HFF-Myc (cell line): ENCODE results near the gene HDAC7.

Experiments
- DNase-seq: peaks from one replicate; pipeline ENCODE4 v3.0.0-alpha.2; 2011; ENCODE audit warnings: low read depth; ENCODE audit errors: extremely low read depth
- H3K4me3 ChIP-seq: replicated peaks from 2 replicates; pipeline ENCODE4 v1.5.1; 2011; ENCODE audit warnings: low read depth, mild to moderate bottlenecking, control low read depth, low read length
- TF ChIP-seq, protein P1 (sequence below): IDR thresholded peaks from 2 replicates; pipeline ENCODE4 v1.5.1; 2012; ENCODE audit warnings: mild to moderate bottlenecking, low read depth, low read length, control low read depth; ENCODE audit errors: missing control alignments

HDAC7 gene

DNA sequence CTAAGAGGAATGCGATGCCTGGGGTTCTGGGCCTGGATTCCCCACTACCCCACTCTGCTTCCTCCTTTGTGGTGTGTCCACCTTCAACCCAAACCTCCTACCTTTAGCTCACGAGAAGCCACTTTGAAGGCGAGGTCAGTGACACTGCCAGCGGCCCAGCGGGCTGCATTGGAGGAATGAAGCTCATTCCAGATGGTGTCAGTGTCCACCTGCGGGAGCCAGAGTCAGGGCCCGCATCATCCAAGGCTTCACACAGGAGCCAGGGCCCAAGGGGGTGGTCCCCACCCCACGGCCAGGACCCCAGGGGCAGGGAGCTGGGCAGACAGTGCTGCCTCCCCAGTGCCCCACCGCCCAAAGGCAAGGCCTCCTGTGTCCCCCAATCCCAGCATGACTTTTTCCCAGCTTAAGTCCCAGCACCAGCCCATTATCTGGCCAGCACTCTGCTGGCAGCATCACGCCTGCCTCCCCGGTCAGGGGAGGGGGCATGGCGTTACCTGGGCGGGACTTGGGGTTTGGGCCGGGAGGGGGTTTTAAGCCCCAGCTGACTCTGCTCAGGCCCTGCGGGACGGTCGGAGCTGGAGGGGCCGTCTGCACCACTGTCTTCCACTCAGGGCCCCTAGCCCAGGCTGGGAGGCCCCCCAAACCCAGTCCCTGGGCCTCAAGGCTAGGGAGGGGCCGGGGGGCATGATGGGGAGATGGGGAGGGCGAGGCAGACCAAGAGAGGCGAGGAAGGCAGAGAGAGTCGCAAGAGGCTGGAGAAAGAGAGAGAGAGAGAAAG is 29.8 kb downstream of the HDAC7 start:
- DNase-seq, result no peak
- H3K4me3 ChIP-seq, result no peak overlapping the region
- TF ChIP-seq, protein P1, sequence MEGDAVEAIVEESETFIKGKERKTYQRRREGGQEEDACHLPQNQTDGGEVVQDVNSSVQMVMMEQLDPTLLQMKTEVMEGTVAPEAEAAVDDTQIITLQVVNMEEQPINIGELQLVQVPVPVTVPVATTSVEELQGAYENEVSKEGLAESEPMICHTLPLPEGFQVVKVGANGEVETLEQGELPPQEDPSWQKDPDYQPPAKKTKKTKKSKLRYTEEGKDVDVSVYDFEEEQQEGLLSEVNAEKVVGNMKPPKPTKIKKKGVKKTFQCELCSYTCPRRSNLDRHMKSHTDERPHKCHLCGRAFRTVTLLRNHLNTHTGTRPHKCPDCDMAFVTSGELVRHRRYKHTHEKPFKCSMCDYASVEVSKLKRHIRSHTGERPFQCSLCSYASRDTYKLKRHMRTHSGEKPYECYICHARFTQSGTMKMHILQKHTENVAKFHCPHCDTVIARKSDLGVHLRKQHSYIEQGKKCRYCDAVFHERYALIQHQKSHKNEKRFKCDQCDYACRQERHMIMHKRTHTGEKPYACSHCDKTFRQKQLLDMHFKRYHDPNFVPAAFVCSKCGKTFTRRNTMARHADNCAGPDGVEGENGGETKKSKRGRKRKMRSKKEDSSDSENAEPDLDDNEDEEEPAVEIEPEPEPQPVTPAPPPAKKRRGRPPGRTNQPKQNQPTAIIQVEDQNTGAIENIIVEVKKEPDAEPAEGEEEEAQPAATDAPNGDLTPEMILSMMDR, result no peak

DNA sequence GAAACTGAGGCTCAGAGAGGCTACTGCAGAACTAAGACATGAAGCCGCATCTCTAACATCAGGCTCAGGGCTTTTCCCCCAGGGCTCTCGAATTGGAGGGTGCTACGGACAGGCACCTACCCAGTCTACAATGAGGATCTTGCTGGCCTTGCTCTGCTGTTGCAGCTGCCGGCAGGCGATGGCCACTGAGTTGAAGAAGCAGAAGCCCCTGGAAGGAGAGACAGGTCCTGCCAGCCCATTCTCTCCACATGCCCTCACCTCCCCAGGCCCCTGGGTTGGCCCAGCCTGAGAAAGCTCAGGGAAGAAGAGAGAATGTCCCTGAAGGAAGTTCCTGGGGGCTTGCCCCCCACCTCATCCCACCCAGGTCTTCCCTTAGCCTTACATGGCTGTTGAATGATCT is 30.6 kb downstream of the HDAC7 start:
- no peak for DNase-seq
- H3K4me3 ChIP-seq, result no peak overlapping the region
- TF ChIP-seq, protein P1, result no peak

DNA sequence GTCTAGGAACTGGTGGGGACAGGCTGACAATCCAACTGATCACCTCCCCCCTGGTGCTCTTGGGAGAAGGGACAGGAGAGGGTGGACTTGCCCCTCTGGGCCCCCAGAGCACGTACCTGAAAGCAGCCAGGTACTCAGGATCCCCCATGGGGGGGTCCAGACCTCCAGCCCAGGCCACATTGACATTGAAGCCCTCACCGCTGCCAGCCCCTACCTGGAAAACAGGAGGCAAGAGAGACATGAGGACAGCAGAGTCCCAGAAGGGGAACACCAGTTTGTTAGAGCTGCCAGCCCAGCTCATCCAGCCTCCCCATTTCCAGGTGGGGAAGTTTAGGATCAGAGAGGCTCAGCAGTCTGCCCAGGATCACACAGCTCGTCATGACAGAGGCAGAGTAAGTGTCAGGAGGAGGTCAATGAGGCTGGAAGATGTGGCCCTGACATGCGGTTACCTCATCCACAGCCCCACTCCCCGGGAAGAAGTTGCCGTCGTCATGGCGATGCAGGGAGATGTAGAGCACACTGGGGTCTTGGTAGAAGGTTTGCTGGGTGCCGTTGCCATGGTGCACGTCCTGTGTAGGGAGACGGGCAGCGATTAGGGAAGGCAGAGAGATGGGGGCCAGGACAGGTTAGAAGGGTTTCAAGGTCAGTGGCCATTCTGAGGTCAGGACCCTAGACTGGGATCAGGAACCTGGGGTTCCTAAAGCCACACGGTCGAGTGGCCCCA is 31.9 kb downstream of the HDAC7 start:
- H3K4me3 ChIP-seq, result no peak overlapping the region
- TF ChIP-seq, protein P1, result no peak
- no peak for DNase-seq

DNA sequence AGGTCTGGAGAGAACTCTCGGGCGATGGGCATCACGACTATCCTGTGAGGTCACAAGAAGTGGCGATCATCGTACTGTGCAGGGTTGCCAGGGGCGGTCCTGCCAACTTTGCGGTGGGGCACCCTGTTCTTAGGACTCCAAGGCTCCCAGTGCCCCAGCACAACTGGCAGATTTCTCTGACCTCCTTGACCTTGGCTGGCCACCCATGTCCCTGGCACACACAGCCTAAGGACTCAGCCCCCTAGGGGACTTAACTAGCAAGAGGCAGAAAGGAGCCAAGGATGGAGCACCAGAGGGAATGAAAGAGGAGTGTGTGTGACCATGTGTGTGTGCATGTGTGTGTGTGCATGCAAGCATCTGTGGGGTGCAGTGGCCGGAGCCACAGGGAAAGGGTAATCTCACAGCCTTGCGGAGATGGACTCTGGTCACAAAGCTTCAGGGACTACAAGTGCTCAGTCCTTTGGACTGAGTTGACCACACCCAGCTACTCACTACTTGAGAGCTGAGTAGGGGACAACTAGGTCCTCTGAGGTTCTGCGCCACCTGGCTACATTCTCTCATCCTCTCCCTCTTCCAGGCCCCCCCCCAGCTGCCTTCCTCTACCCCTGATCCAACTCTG is 32.9 kb downstream of the HDAC7 start:
- H3K4me3 ChIP-seq, result no peak overlapping the region
- TF ChIP-seq, protein P1, result no peak
- no peak for DNase-seq

DNA sequence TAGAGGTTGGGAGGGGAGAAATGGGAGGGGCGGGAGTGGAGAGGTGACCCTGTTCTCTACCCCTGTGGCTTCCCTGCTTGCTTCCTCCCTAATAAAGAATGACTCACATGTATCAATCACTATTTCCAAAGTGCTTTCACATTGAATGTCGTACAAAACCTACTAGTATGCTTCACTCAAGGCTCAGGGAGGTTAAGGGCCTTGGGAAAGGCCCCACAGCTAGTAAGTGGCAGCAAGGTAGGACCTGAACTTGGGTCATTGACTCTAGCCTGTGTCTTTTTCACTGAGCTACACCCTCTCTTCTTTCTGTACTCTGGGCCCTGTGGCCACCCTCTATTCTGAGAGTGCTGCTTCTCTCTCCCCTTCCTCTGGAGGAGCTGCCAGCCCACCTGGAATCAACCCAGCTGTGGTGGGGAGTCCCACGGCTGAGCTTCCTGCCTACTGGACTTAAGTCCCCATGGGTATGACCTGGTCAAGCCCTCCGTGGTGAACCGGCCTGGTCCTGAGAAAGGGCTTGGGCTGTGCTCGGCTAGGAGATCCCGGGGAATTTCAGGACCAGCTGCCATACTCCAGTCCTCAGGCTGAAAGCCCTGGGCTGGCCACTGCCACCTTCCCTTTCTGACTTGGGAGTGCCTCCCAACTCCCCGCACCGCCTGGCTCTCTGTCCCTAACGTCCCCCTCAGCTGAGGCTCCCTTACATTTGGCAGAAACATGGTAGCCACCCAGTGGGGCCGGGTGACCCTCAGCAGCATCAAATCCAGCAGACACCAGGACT is 33.6 kb downstream of the HDAC7 start:
- TF ChIP-seq, protein P1, result no peak
- DNase-seq, result no peak
- no peak overlapping the region for H3K4me3 ChIP-seq
